NCI-H446 (cell line): ENCODE data around the gene BTAF1.

Experiments
- DNase-seq, 2 experiments: peaks; one replicate each; lab custom pipeline; 2025; lab: John Stamatoyannopoulos, UW

BTAF1 gene

GRCh38 chr10:92052741-92053140 lies 129.2 kb downstream of the BTAF1 start:
- no peak for DNase-seq

- no peak for DNase-seq
Measured at GRCh38 chr10:92054807-92055206, 131.2 kb downstream of the BTAF1 start.

- no peak for DNase-seq
Measured at GRCh38 chr10:92062273-92062672, 138.7 kb downstream of the BTAF1 start.

GRCh38 chr10:92064506-92064905 lies 140.9 kb downstream of the BTAF1 start:
- no peak for DNase-seq

- DNase-seq: no peak
Measured at GRCh38 chr10:92066386-92066785, 142.8 kb downstream of the BTAF1 start.

- no peak for DNase-seq
Measured at GRCh38 chr10:92068900-92069299, 145.3 kb downstream of the BTAF1 start.

- DNase-seq: no peak
Measured at GRCh38 chr10:92074126-92074887, 150.7 kb downstream of the BTAF1 start.

GRCh38 chr10:92075829-92076228 lies 152.3 kb downstream of the BTAF1 start:
- no peak for DNase-seq

GRCh38 chr10:92076722-92077121 lies 153.2 kb downstream of the BTAF1 start:
- no peak for DNase-seq

GRCh38 chr10:92079003-92079402 lies 155.4 kb downstream of the BTAF1 start:
- no peak for DNase-seq
